DND-41 (cell line): ENCODE data around the gene PDZD4.

ENCODE experiments used
- EZH2 ChIP-seq: IDR thresholded peaks from 3 replicates; pipeline ENCODE4 v1.6.1; 2012; ENCODE audit warnings: borderline replicate concordance, low read depth, mild to moderate bottlenecking, moderate library complexity, low read length, inconsistent platforms; ENCODE audit not compliant: severe bottlenecking
- TF ChIP-seq, protein P1 (sequence below): IDR thresholded peaks from 2 replicates; pipeline ENCODE4 v1.5.1; 2012; ENCODE audit warnings: borderline replicate concordance, low read length, moderate library complexity, mild to moderate bottlenecking; ENCODE audit not compliant: poor library complexity, severe bottlenecking; ENCODE audit errors: extremely low read depth

DNA sequence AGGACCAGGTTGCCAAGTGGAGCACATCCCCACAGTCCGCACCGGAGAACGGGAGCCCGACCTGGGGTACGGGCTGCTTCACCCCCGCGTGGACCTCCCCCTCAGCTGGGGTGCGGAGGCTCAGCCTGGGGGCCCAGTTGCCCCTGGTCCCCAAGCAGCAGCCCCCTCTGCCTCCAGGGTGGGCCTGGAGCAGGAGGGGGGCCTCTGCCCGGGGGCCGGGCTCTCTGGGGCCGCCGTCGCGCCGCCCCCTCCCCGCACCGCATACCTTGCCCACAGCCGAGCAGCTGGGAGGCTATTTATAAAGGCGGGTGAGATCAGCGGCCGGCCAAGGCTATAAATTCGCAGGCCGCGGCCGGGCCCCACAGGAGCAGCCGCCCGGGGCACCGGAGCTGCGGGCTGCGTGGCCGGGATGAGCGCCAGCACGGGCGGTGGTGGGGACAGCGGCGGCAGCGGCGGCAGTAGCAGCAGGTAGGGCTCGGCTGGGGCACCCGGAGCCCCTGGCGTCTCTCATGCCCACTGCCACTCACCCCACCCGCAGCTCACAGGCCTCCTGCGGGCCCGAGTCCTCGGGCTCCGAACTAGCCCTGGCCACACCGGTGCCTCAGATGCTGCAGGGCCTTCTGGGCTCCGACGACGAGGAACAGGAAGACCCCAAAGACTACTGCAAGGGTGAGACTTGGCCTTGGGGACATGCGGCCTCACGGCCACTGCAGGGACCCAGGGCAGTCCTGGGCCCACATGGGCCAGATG is 49.5 kb downstream of the PDZD4 start, which contains the start of gene SRPK3:
- TF ChIP-seq, protein P1, sequence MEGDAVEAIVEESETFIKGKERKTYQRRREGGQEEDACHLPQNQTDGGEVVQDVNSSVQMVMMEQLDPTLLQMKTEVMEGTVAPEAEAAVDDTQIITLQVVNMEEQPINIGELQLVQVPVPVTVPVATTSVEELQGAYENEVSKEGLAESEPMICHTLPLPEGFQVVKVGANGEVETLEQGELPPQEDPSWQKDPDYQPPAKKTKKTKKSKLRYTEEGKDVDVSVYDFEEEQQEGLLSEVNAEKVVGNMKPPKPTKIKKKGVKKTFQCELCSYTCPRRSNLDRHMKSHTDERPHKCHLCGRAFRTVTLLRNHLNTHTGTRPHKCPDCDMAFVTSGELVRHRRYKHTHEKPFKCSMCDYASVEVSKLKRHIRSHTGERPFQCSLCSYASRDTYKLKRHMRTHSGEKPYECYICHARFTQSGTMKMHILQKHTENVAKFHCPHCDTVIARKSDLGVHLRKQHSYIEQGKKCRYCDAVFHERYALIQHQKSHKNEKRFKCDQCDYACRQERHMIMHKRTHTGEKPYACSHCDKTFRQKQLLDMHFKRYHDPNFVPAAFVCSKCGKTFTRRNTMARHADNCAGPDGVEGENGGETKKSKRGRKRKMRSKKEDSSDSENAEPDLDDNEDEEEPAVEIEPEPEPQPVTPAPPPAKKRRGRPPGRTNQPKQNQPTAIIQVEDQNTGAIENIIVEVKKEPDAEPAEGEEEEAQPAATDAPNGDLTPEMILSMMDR = no peak
- TF ChIP-seq EZH2 = no peak
